Cardiac fibroblast (primary cell): Measurements from ENCODE around the gene BCLAF1.

Experiments
- DNase-seq, 2 donors: peaks; one replicate each; pipeline versions ENCODE4 v3.0.0 to v3.0.0-alpha.2; 2010; ENCODE audit warnings: low read depth in 2 of 2
- H3K4me3 ChIP-seq, 2 donors: replicated peaks in 1 of 2; 1 replicate in 1 of 2; 2 replicates in 1 of 2; pipeline ENCODE4 v1.5.1; 2011; ENCODE audit warnings: low read depth in 2 of 2, low read length in 2 of 2, mild to moderate bottlenecking in 2 of 2, moderate library complexity in 1 of 2
- TF ChIP-seq, protein P1 (sequence below): IDR thresholded peaks from one replicate; pipeline ENCODE4 v1.5.1; 2011; ENCODE audit warnings: low read depth, mild to moderate bottlenecking, low read length, inconsistent platforms

The BCLAF1 gene

DNA sequence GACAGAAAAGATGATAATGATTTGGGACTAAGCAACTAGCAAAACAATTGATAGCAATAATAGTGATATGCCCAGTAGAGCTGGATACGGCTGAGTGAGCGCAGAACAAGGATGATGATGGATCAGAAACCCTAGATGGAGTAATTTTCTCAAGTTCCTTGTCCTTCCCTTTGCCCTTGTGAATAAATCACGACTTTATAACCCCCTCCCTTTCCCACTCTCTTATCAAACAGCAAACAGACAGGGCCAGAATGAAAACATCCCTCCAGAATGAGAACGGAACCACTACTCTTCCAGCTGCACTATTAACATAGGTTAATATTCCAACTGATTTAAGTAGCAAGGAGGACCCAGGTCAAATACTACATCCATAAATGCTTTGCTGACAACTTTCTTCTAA is 38.3 kb downstream of the BCLAF1 start:
- no peak for DNase-seq
- TF ChIP-seq, protein P1, sequence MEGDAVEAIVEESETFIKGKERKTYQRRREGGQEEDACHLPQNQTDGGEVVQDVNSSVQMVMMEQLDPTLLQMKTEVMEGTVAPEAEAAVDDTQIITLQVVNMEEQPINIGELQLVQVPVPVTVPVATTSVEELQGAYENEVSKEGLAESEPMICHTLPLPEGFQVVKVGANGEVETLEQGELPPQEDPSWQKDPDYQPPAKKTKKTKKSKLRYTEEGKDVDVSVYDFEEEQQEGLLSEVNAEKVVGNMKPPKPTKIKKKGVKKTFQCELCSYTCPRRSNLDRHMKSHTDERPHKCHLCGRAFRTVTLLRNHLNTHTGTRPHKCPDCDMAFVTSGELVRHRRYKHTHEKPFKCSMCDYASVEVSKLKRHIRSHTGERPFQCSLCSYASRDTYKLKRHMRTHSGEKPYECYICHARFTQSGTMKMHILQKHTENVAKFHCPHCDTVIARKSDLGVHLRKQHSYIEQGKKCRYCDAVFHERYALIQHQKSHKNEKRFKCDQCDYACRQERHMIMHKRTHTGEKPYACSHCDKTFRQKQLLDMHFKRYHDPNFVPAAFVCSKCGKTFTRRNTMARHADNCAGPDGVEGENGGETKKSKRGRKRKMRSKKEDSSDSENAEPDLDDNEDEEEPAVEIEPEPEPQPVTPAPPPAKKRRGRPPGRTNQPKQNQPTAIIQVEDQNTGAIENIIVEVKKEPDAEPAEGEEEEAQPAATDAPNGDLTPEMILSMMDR, result no peak
- no peak overlapping the region for H3K4me3 ChIP-seq

DNA sequence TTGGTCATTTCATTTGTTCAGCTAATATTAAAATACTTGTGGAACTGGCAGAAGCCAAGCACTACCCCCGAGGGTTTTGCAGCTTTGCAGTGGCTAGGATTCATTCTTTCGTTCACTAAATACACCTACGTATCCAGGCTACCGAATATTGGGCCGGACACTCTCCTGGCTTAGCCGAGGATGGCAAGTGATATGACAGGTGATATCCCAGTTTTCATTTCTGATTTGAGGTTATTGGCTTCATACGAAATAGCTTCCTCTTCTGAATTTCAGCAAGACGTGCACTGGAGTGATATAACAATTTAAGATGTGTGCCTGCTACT is 39.0 kb downstream of the BCLAF1 start:
- no peak for DNase-seq
- TF ChIP-seq, protein P1, result no peak
- peak overlapping the region; percentile 92 to 94 for H3K4me3 ChIP-seq

DNA sequence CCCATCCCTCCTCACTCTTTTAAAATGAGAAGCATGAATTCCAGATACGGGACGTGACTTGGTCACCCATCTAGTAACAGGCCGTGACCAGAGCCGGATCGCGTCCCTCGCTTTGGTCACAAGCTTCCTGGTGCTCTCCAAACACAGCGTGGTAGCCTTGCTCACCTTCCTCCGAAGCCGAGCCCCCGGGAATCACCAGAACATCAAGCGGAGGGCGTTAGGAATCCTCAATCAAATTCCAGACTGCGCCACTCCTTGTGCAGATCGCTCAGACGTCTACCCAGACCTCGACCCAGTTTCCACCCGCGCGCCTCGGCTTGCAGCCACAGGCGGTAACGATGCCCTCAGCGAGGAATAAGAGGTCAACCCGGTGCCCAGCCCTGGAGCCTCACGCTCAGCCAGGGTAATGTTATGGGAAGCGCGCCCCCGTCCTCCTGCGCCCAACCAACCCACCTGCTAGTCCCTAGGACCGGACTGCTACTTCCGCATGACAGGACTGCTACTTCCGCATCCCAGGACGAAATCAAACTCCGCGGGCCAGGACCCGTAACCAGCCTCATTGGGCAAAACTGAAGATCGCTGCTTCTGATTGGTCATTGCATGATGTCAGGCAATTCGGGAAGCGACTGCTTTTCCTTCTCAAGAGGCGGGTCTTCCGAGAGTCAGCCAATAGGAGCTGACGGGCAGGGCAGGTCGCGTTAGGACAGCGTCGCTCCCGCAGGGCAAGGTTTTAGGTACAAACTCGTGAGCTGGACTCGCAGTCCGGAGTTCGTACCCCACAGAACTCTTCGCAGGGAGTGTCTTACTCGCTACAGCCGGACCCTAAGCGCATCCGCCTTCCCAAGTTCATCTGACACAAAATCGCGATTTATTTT is 39.6 kb downstream of the BCLAF1 start, which contains the start of gene MTFR2:
Gene MTFR2 (minus strand): TSS at position 501 of the 875 bp plus-strand sequence. CDS start 1,212 bp downstream, outside the sequence.
- TF ChIP-seq, protein P1, result no peak
- peak within 1 kb of the TSS; percentile 92 to 94 for H3K4me3 ChIP-seq
- peak; percentile 99 to 100 for DNase-seq

DNA sequence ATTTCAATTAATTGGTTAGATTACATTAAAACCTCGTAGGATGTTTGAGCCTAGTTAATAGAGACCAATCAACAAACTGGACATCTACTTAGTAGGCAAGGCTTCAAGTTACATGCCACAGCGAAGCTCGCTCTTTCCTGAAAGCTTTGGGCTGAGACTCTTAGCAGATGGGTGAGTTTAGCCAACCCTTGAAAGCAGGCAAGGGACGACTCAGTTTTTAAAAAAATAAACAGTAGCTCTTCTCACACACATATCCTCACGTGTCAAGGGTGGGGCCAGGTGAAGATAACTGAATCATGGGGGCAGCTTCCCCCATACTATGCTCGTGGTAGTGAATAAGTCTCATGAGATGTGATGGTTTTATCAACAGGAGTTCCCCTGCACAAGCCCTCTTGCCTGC is 40.3 kb downstream of the BCLAF1 start:
- H3K4me3 ChIP-seq, result peak overlapping the region; percentile 92 to 94
- peak in 1 of 2 donors; percentile 17 for DNase-seq
- TF ChIP-seq, protein P1, result no peak

DNA sequence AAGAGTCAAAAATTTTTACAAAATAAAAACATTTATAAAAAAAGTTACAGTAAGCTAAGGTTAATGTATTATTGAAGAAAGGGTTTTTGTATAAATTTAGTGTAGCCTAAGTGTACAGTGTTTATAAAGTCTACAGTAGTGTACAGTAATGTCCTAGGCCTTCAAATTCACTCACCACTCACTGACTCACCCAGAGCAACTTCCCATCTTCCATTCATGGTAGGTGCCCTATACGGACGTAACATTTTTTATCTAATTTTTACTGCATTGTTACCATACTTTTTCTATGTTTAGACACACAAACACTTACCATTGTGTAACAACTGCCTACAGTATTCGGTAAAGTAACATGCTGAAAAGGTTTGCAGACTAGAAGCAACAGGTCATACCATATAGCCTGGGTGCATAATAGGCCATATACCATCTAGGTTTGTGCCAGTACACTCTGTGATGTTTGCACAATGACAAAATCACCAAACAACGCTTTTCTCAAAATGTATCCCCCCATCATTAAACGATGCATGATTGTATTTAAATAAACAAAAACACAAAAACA is 45.5 kb downstream of the BCLAF1 start:
- H3K4me3 ChIP-seq, result no peak overlapping the region
- TF ChIP-seq, protein P1, result no peak
- DNase-seq, result peak in 1 of 2 donors; percentile 70

DNA sequence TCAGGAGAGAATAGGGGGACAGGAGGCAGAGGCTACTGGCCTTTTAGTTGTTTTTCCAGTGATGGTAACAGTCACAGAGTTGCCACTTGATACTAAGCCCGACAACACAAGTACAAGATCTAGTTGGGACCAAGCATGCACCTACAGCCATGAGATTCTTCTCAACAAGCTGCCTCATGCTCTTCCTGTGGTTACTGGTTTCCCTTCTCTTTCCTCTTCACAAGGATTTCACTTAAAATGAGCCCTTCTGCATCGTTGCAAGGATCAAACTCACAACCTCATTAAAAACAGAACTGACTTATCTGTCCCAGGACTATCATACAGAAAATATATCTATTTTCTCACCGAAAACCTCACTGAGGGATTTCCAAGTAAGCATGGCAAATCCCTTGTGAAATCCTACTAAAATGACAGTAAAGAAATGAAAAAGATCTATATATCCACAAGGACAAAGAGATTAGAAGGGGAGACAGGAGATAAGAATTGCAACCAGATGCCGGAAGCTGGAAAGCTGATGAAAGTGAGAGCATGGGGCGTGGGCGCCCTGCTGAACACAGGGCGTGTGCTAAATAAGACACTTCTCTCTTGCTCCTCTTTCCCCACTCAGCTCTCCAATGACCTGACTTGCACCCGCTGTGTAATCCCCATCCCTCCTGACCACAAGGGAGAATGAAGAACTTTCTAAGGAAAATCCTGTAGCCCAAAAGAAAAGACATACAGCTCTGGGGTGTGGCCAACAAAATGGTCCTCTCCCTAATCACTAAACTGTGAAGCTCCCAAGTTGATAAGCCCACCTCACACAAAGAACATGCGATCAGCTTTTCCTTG is 53.0 kb downstream of the BCLAF1 start:
- no peak for DNase-seq
- no peak overlapping the region for H3K4me3 ChIP-seq
- TF ChIP-seq, protein P1, result no peak
